Activated CD4-positive, alpha-beta T cell treated with anti-CD3 and anti-CD28 coated beads, Interleukin-2, amount 50 U/mL, for 16 hours (primary cell): ENCODE data around the gene ZDHHC11B.
"Not testable (repeated sequence)": the region's sequence is repeated elsewhere in the genome, so short reads cannot be mapped to it uniquely, and the experiment has no call there.

Source experiments
- DNase-seq: peaks from one replicate; pipeline ENCODE4 v3.0.0-alpha.2; 2020

ZDHHC11B gene

GRCh38 chr5:783881-784427, 575 bp downstream of the ZDHHC11B start:
- DNase-seq: not testable (repeated sequence)

- not testable (repeated sequence) for DNase-seq
Measured at GRCh38 chr5:783049-783802, 1.3 kb downstream of the ZDHHC11B start.

GRCh38 chr5:782356-782755, 2.2 kb downstream of the ZDHHC11B start:
- DNase-seq: not testable (repeated sequence)

- not testable (repeated sequence) for DNase-seq
Measured at GRCh38 chr5:780571-780970, 4.0 kb downstream of the ZDHHC11B start.

- DNase-seq: not testable (repeated sequence)
Measured at GRCh38 chr5:778967-779366, 5.6 kb downstream of the ZDHHC11B start.

GRCh38 chr5:778421-778820, 6.1 kb downstream of the ZDHHC11B start:
- not testable (repeated sequence) for DNase-seq

- DNase-seq: no peak
Measured at GRCh38 chr5:777756-778161, 6.8 kb downstream of the ZDHHC11B start.

GRCh38 chr5:776862-777711, 7.4 kb downstream of the ZDHHC11B start:
- no peak for DNase-seq

GRCh38 chr5:775961-776861, 8.3 kb downstream of the ZDHHC11B start:
- no peak for DNase-seq

GRCh38 chr5:775595-775960, 9.0 kb downstream of the ZDHHC11B start:
- DNase-seq: not testable (repeated sequence)

GRCh38 chr5:774854-775505, 9.5 kb downstream of the ZDHHC11B start:
- not testable (repeated sequence) for DNase-seq

- not testable (repeated sequence) for DNase-seq
Measured at GRCh38 chr5:774304-774703, 10.2 kb downstream of the ZDHHC11B start.

- no peak for DNase-seq
Measured at GRCh38 chr5:773517-774264, 10.8 kb downstream of the ZDHHC11B start.

GRCh38 chr5:772931-773330, 11.6 kb downstream of the ZDHHC11B start:
- not testable (repeated sequence) for DNase-seq

GRCh38 chr5:772547-772890, 12.0 kb downstream of the ZDHHC11B start:
- DNase-seq: not testable (repeated sequence)

- not testable (repeated sequence) for DNase-seq
Measured at GRCh38 chr5:771841-772546, 12.5 kb downstream of the ZDHHC11B start.

GRCh38 chr5:771087-771781, 13.3 kb downstream of the ZDHHC11B start:
- not testable (repeated sequence) for DNase-seq

- DNase-seq: not testable (repeated sequence)
Measured at GRCh38 chr5:770585-770984, 13.9 kb downstream of the ZDHHC11B start.

- not testable (repeated sequence) for DNase-seq
Measured at GRCh38 chr5:769485-770145, 14.9 kb downstream of the ZDHHC11B start.
